Measurements from ENCODE around the gene APOB.
"Not testable (repeated sequence)": the region's sequence is repeated elsewhere in the genome, so short reads cannot be mapped to it uniquely, and the experiment has no call there.

DNA sequence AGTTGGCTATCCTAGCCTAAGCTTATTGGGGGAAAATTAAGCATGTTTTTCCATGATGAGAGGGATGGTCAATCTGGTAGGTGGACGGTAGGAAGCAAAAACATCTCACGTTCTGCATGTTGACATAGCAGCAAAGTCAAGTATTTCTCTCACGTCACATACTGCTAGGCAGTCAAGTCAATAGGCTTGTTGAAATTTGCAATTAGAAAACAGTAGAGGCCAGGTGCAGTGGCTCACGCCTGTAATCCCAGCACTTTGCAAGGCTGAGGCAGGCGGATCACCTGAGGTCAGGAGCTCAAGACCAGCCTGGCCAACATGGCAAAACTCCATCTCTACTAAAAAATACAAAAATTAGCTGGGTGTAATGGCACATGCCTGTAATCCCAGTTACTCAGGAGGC is 14.9 kb downstream of the APOB start:
- TF ChIP-seq CTCF (conservative IDR thresholded peaks at IDR 0.05); ZFX (IDR thresholded peaks at IDR 0.05): not testable (repeated sequence)

Data from C4-2B (cell line).